GM23338 (cell line): ENCODE data around the gene KRT6A. TPM values are rescaled to one million over a fixed set of nuclear protein-coding genes. Genes with fewer than 3 reads are reported as not detected.
"Not testable (repeated sequence)": the region's sequence is repeated elsewhere in the genome, so short reads cannot be mapped to it uniquely, and the experiment has no call there.

Experiments
- ATAC-seq: fragments of 200-7000 bp; cut with Tn5 transposase; 3 replicates; pipeline ENCODE4 v1.9.1; 2020
- DNase-seq: peaks from one replicate; pipeline ENCODE4 v3.0.0-alpha.2; 2015; ENCODE audit warnings: low spot score
- H2AFZ ChIP-seq: fragments of 200-600 bp; sonication (generic); 2 replicates; pipeline ENCODE4 v1.8.0; 2016; ENCODE audit warnings: antibody characterized with exemption, mild to moderate bottlenecking, moderate library complexity
- H3F3A ChIP-seq: fragments of 200-600 bp; sonication (generic); replicated peaks from 2 replicates; pipeline ENCODE4 v1.8.0; 2017; ENCODE audit warnings: antibody characterized with exemption, mixed run types, low read depth
- H3K27ac ChIP-seq: fragments of 200-600 bp; sonication (generic); 2 replicates; pipeline ENCODE4 v1.6.1; 2016; ENCODE audit warnings: low read depth
- H3K27me3 ChIP-seq: fragments of 200-600 bp; sonication (generic); 2 replicates; pipeline ENCODE4 v1.8.0; 2016; ENCODE audit warnings: mild to moderate bottlenecking, mixed run types, moderate library complexity; ENCODE audit not compliant: insufficient read depth
- H3K36me3 ChIP-seq: fragments of 200-600 bp; sonication (generic); 2 replicates; pipeline ENCODE4 v1.8.0; 2016; ENCODE audit warnings: mild to moderate bottlenecking; ENCODE audit not compliant: insufficient read depth
- H3K4me1 ChIP-seq: fragments of 200-600 bp; sonication (generic); 2 replicates; pipeline ENCODE4 v1.8.0; 2016; ENCODE audit warnings: mild to moderate bottlenecking, moderate library complexity; ENCODE audit not compliant: insufficient read depth
- H3K4me2 ChIP-seq: fragments of 200-600 bp; sonication (generic); 2 replicates; pipeline ENCODE4 v1.7.1; 2017; ENCODE audit warnings: mixed run types
- H3K4me3 ChIP-seq: fragments of 200-600 bp; sonication (generic); 2 replicates; pipeline ENCODE4 v1.6.1; 2016; ENCODE audit warnings: mixed run types
- H3K79me2 ChIP-seq: fragments of 200-600 bp; sonication (generic); replicated peaks from 2 replicates; pipeline ENCODE4 v1.8.0; 2017; ENCODE audit warnings: mild to moderate bottlenecking; ENCODE audit not compliant: insufficient read depth
- H3K9me2 ChIP-seq: fragments of 200-600 bp; sonication (generic); 2 replicates; pipeline ENCODE4 v1.8.0; 2017; ENCODE audit not compliant: insufficient read depth
- H4K20me1 ChIP-seq: fragments of 200-600 bp; sonication (generic); replicated peaks from 2 replicates; pipeline ENCODE4 v1.8.0; 2017; ENCODE audit warnings: mild to moderate bottlenecking; ENCODE audit not compliant: insufficient read depth
- H3K27ac Mint-ChIP-seq: 2 replicates; pipeline ENCODE4 v1.8.0; 2020; ENCODE audit warnings: inconsistent platforms, mild to moderate bottlenecking, moderate library complexity, mixed read lengths
- H3K27me3 Mint-ChIP-seq: 3 replicates; pipeline ENCODE4 v1.8.0; 2022; ENCODE audit warnings: low read depth, mild to moderate bottlenecking, moderate library complexity, mixed read lengths, inconsistent platforms; ENCODE audit not compliant: insufficient read depth, poor library complexity
- H3K36me3 Mint-ChIP-seq: 3 replicates; pipeline ENCODE4 v1.8.0; 2021; ENCODE audit warnings: low read depth, mild to moderate bottlenecking, inconsistent platforms, moderate library complexity, mixed read lengths
- H3K4me1 Mint-ChIP-seq: 3 replicates; pipeline ENCODE4 v1.8.0; 2020; ENCODE audit warnings: mild to moderate bottlenecking, inconsistent platforms, mixed read lengths
- H3K4me3 Mint-ChIP-seq: 3 replicates; pipeline ENCODE4 v1.8.0; 2021; ENCODE audit warnings: moderate library complexity, mild to moderate bottlenecking, inconsistent platforms, mixed read lengths
- H3K9me3 Mint-ChIP-seq: 3 replicates; pipeline ENCODE4 v1.8.0; 2020; ENCODE audit warnings: moderate library complexity, mild to moderate bottlenecking, inconsistent platforms, mixed read lengths
- EZH2phosphoT487 ChIP-seq: fragments of 200-600 bp; sonication (generic); IDR thresholded peaks from one replicate; pipeline ENCODE4 v1.8.1; 2018; ENCODE audit warnings: antibody characterized with exemption; ENCODE audit not compliant: unreplicated experiment
- NANOG ChIP-seq: IDR thresholded peaks from 2 replicates; pipeline ENCODE4 v1.6.1; 2016; ENCODE audit warnings: antibody characterized with exemption, borderline replicate concordance
- ZNF331 ChIP-seq: fragments of 250-450 bp; sonication (Bioruptor Pico); IDR thresholded peaks from 2 replicates; pipeline ENCODE4 v1.5.0; 2020; ENCODE audit warnings: low read depth, mild to moderate bottlenecking, moderate library complexity
- polyA plus RNA-seq: library from polyadenylated mRNA; unstranded; fragments of >200 nt; fragmentation: Nextera tagmentation; extraction: Ambion mirVana; gene quantifications from 2 replicates; pipeline ENCODE4 v1.2.1, GENCODE V29; 2016
- total RNA-seq: library from RNA; depleted of rRNA; stranded (reverse); fragments of >200 nt; shearing (Covaris generic); gene quantifications from 2 replicates; pipeline ENCODE4 v1.2.3, GENCODE V29; 2014
- TF ChIP-seq, protein P1 (sequence below): IDR thresholded peaks from 2 replicates; pipeline ENCODE4 v1.6.1; 2016; ENCODE audit warnings: antibody characterized with exemption
- TF ChIP-seq, protein P2 (sequence below): fragments of 250-450 bp; sonication (Bioruptor Pico); IDR thresholded peaks from 2 replicates; pipeline ENCODE4 v1.5.0; 2020; ENCODE audit warnings: mild to moderate bottlenecking, moderate library complexity

KRT6A gene
- total and polyA plus RNA-seq, 2 experiments from 2014 or later: not detected

DNA sequence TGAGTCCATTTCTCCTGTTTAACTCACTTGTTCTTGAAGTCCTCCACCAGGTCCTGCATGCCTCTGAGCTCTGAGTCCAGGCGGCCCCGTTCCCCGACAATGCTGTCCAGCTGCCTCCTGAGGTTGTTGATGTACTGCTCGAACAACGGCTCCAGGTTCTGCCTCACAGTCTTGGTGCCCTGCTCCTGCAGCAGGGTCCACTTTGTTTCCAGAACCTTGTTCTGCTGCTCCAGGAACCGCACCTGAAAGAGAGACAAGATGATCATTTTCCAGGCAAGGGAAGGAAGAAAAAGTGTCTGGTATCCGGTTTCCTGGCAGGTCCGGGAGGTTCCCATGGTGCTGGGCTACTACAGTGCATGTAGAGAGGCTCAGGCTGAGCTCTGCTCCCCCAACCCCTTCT lies 1.6 kb downstream of the KRT6A start:
- H3K9me2 ChIP-seq, H4K20me1 ChIP-seq, H3K27me3 Mint-ChIP-seq, H3K36me3 Mint-ChIP-seq, H3K4me3 ChIP-seq, H3K27ac ChIP-seq, ATAC-seq, H3K27me3 ChIP-seq, H3K36me3 ChIP-seq, H3F3A ChIP-seq, DNase-seq, H3K4me3 Mint-ChIP-seq, H3K27ac Mint-ChIP-seq, H3K4me2 ChIP-seq, H2AFZ ChIP-seq, H3K79me2 ChIP-seq: not testable (repeated sequence)
- H3K4me1 ChIP-seq: peaks cover 15% of the 10 kb centered on the region
- peaks cover 17% of the 10 kb centered on the region for H3K9me3 Mint-ChIP-seq
- H3K4me1 Mint-ChIP-seq: peaks cover 18% of the 10 kb centered on the region

DNA sequence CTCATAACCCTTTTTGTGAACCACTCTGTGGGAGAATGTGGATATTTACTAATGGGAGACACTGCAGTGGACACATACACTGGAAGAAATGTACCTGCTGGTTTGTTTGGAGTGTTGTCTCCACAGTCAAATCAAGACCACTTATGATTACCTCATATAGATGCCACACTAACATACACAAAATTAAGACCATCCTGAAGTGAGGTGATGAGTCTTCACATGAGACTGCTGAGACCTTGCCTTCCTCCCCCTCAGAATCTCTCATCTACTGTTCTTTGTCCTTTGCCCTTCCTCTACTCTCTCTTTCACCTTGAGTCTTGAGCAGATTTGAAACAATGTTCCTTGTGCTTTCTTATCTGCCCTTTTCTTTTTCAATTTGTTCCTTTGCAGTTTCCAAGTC lies 4.3 kb downstream of the KRT6A start:
- no peaks in the 10 kb centered on the region for H4K20me1 ChIP-seq
- no peak overlapping the region for H3K4me2 ChIP-seq
- no peak overlapping the region for H3K4me3 ChIP-seq
- Mint-ChIP-seq H3K4me1 (no peaks in the 10 kb centered on the region; the same call in 2 of the 3 replicates), H3K27ac (no peak overlapping the region), H3K4me3 (no peak overlapping the region), H3K27me3 (peaks cover 2% of the 10 kb centered on the region), H3K9me3 (peaks cover 17% of the 10 kb centered on the region), H3K36me3 (peaks cover 3% of the 10 kb centered on the region; the same call in 2 of the 3 replicates)
- H3F3A ChIP-seq: no peaks in the 10 kb centered on the region
- H3K27me3 ChIP-seq: no peaks in the 10 kb centered on the region
- H3K9me2 ChIP-seq: no peaks in the 10 kb centered on the region
- H2AFZ ChIP-seq: no peak overlapping the region
- no peak overlapping the region for H3K27ac ChIP-seq
- no peaks in the 10 kb centered on the region for H3K36me3 ChIP-seq
- TF ChIP-seq, protein P1, sequence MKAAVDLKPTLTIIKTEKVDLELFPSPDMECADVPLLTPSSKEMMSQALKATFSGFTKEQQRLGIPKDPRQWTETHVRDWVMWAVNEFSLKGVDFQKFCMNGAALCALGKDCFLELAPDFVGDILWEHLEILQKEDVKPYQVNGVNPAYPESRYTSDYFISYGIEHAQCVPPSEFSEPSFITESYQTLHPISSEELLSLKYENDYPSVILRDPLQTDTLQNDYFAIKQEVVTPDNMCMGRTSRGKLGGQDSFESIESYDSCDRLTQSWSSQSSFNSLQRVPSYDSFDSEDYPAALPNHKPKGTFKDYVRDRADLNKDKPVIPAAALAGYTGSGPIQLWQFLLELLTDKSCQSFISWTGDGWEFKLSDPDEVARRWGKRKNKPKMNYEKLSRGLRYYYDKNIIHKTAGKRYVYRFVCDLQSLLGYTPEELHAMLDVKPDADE: no peak
- TF ChIP-seq, protein P2, sequence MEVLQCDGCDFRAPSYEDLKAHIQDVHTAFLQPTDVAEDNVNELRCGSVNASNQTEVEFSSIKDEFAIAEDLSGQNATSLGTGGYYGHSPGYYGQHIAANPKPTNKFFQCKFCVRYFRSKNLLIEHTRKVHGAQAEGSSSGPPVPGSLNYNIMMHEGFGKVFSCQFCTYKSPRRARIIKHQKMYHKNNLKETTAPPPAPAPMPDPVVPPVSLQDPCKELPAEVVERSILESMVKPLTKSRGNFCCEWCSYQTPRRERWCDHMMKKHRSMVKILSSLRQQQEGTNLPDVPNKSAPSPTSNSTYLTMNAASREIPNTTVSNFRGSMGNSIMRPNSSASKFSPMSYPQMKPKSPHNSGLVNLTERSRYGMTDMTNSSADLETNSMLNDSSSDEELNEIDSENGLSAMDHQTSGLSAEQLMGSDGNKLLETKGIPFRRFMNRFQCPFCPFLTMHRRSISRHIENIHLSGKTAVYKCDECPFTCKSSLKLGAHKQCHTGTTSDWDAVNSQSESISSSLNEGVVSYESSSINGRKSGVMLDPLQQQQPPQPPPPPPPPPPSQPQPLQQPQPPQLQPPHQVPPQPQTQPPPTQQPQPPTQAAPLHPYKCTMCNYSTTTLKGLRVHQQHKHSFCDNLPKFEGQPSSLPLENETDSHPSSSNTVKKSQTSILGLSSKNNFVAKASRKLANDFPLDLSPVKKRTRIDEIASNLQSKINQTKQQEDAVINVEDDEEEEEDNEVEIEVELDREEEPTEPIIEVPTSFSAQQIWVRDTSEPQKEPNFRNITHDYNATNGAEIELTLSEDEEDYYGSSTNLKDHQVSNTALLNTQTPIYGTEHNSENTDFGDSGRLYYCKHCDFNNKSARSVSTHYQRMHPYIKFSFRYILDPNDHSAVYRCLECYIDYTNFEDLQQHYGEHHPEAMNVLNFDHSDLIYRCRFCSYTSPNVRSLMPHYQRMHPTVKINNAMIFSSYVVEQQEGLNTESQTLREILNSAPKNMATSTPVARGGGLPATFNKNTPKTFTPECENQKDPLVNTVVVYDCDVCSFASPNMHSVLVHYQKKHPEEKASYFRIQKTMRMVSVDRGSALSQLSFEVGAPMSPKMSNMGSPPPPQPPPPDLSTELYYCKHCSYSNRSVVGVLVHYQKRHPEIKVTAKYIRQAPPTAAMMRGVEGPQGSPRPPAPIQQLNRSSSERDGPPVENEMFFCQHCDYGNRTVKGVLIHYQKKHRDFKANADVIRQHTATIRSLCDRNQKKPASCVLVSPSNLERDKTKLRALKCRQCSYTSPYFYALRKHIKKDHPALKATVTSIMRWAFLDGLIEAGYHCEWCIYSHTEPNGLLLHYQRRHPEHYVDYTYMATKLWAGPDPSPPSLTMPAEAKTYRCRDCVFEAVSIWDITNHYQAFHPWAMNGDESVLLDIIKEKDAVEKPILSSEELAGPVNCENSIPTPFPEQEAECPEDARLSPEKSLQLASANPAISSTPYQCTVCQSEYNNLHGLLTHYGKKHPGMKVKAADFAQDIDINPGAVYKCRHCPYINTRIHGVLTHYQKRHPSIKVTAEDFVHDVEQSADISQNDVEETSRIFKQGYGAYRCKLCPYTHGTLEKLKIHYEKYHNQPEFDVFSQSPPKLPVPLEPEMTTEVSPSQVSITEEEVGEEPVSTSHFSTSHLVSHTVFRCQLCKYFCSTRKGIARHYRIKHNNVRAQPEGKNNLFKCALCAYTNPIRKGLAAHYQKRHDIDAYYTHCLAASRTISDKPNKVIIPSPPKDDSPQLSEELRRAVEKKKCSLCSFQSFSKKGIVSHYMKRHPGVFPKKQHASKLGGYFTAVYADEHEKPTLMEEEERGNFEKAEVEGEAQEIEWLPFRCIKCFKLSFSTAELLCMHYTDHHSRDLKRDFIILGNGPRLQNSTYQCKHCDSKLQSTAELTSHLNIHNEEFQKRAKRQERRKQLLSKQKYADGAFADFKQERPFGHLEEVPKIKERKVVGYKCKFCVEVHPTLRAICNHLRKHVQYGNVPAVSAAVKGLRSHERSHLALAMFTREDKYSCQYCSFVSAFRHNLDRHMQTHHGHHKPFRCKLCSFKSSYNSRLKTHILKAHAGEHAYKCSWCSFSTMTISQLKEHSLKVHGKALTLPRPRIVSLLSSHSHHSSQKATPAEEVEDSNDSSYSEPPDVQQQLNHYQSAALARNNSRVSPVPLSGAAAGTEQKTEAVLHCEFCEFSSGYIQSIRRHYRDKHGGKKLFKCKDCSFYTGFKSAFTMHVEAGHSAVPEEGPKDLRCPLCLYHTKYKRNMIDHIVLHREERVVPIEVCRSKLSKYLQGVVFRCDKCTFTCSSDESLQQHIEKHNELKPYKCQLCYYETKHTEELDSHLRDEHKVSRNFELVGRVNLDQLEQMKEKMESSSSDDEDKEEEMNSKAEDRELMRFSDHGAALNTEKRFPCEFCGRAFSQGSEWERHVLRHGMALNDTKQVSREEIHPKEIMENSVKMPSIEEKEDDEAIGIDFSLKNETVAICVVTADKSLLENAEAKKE (CRISPR knock-in tag): no peak
- no peak for TF ChIP-seq NANOG
- no peak for TF ChIP-seq ZNF331
- TF ChIP-seq EZH2phosphoT487: no peak
- DNase-seq (no peak), ATAC-seq (no peak)
- no peaks in the 10 kb centered on the region for H3K79me2 ChIP-seq
- H3K4me1 ChIP-seq: no peaks in the 10 kb centered on the region
